ENCODE data around the gene TEDDM1. TPM values are rescaled to one million over a fixed set of nuclear protein-coding genes. Genes with fewer than 3 reads are reported as not detected.

TEDDM1 gene
- total RNA-seq, 1 donor from 2014 or later: not detected

DNA sequence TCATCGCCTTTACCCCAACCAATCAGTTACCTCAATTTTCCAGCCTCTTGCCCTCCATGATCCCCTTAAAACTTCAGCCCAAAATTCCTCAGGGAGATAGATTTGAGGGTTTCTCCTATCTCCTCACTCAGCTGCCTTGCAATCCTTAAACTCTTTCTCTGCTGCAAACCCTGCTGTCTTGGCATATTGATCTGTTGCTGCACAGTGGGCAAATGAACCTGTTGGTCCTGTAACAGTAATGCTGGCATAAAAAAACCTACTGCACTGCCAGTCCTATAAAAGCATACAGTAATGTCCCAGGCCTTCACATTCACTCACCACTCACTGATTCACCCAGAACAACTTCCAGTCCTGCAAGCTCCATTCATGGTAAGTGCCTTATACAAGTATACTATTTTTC lies 5.1 kb upstream of the TEDDM1 start:
- ATAC-seq: peak; percentile 66

DNA sequence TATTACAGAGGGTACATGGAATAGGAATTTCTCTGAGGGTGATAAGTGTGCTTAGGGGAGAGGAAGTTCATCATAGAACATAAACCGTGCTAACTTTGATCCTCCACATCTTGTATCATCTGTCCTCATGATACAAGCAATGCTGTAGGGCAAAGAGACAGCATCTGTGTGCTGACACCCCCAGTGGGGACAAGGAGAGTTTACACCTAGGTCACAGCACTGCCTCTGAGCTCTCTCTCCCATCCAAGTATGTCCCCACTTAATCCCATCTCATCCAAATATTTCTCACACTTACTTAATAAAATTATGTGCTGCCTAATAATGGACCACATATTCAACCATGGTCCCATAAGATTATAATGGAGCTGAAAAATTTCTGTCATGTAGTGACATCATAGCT lies 4.3 kb upstream of the TEDDM1 start:
- ATAC-seq: peak; percentile 5

DNA sequence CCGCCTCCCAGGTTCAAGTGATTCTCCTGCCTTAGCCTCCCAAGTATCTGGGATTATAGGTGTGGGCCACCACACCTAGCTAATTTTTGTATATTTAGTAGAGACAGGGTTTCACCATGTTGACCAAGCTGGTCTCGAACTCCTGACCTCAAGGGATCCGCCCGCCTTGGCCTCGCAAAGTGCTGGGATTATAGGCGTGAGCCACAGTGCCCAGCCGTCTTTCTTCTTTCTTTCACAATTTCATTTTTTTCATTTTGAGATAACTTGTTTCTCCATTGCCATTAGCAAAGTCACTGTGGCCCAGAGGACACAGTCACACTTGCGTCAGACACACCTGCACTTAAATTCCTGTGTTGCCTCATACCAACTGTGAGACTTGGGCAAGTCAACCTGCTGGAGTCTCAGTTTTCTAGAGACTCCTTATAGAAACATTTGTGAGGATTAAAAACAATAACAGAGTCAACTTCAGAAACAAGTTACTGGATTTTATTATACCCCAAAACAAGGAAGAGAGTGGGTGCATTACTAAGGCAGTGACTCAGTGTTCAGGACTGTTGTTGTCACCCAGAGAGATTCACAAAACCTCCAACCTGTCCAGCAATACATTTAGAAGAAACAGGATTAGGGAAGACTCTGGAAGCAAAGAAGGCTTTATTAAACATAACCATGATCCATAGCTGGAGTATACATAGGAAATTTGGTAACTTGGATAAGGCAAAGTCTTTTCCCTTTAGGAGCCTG lies 2.6 kb downstream of the TEDDM1 start:
- ATAC-seq: peak; percentile 93

DNA sequence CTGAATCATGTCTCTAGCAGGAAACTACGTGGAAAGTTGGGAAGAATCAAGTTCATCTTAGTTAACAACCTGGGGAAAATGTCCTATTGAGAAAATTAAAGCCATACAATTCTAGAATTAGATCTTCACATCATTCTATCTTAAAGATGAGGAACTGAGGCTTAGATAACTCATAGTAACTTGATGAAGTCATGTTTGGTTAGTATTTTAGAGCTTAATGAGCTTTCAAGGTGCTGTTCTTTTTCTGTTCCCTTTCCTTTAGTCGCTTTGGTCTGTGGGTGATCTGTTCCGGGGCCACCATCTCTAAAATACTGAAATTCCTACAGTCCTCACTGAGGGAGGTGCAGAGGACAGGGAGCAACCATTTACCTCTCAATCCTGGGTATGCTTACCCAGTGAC lies 4.6 kb downstream of the TEDDM1 start:
- no peak for ATAC-seq

DNA sequence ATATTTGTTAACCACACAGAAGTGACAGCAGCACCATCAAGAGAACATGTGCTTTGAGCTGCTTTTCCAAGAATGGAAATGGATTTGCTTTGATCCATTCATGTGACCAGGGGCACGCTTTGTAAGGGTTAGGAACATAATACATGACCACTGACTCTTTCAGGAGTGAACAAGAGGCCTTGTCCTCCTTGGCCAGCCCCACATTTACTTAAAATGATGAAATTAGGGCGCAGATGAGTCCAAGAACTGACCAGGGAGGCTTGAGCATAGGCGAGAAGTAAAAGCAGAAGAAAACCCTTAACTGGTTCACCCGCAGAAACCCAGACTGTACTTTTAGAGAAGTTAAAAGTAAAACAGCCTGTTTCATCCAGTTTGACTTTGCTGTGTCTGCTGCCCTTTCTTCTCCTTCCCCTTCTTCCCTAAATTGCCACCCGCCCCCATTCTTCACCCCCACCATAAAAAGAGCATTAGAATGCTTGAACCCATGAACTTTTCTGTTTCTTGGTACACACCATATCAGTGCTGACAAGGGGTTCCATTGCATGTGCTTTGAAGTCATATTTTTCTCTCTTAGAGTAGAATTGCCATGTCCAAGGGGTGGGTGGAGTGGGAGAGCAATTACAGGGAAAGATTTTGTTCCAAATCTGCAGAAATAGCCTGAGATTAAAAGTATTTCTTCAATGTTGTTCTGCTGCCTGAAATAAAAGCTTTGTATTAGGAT lies 6.3 kb downstream of the TEDDM1 start:
- ATAC-seq: no peak

DNA sequence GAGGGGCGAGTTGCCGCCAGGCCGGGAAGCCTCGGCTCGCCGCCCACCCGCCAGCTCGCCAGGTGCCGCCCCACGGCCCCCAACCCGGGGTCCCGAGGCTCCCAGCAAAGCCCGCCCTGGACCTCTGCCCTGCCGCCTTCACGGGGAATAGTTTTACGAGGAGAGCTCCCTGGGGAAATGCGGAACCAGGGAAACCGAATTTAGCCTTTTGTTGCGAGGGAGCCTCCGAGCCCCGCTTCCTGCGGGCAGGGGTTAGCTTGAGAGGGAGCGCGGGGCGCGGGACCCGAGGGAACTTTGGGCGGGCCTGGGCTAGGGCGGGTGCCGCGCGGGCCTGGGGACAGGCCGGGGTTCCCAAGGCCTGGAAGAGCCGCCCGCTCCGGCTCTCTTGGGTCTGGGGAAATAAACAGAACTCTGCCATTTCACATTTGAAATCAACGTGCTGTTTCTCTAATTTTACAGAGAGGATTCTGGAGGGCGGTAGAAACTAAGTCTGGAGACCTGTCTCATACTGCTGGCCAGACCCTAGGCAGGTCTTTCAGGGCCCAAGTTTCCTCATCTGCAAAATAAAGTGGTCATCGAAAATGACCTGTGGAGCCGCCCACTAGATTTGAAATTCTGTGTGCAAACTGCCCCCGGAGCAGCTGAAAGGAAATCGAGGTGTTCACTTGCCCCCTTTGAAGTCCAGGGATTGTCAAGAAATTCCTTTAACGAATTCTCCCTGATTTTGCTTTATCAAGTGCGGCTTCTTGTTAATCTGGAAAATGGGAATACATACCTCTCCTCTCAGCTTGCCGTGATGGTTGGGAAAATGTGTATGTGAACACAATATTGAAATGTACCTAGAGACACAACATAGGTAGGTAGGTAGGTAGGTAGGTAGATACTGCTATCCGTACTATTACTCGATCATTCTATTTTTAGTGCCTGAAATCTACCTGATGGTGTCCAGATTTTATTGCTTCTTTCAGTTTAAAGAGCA lies 8.1 kb downstream of the TEDDM1 start:
- peak; percentile 21 for ATAC-seq

DNA sequence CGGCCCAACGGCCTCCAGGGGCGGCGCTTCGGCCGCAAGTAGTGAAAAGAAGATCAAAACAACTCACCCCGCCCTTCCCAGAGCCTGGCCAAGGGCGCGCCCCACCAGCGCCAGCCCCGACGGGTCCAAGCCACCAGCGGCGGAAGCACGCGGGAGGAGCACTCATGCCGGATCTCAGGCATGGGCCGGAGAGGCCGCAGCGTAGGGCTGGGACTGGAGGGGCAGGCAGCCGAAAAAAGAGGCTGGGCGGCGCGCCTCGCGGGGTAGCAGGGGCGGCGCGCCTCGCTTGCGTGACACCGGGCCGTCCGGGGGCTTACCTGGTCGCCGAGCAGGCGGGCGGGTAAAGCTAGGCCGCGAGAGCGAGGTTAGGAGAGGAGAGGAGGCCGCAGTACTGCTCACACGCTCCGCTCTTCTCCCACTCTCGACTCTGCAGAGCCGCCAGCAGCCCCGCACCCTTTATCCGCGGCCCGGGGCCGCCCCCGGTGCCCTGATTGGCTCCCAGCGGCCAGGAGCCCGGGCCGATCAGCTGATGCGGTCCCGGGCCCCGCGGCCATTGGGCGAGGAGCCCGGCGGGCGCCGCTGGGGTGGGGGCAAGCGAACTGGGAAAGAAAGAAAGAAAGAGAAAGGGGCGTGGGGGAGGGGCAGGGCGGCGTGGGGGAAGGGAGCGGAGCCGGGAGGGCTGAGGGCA lies 9.0 kb downstream of the TEDDM1 start, which contains the start of gene GLUL:
TSS of gene GLUL (minus strand) at position 429 of the 688 bp plus-strand sequence. CDS start 3,053 bp downstream, outside the sequence.
- peak; percentile 92 for ATAC-seq

DNA sequence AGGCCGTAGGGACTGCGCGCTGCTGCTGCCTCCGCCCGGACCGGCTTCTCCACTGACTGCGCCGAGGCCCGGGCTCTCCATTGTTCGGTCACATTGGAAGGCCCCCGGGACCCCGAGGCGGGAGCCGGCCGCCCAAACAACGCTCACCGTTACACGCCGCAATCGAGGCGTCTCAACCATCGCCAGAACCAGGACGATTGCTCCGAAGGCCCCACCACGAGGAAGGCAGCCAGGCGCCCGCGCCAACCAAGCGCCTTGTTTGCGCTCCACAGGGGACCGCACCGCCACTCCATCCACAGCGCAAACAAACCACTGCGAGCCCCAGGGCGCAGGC lies 9.5 kb downstream of the TEDDM1 start:
- no peak for ATAC-seq

DNA sequence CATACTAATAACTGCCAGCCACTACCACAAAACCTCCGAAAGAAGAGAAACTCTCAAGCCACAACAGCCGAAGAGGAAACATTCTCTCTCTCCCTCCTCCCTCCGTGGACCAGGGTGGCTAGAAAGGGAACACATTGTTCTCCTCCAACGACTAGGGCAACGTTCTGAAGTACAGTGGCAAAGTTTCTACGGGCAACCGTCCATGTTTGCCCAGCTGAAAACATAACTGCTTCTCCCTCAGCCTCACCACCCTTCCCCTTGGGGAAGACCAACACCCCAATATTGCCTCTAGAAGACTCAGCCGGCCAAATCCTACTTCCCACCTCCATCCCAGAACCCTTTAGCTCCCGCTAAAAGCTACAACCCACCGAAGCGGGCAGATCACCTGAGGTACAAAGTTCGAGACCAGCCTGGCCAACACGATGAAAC lies 10.8 kb downstream of the TEDDM1 start:
- ATAC-seq: no peak

DNA sequence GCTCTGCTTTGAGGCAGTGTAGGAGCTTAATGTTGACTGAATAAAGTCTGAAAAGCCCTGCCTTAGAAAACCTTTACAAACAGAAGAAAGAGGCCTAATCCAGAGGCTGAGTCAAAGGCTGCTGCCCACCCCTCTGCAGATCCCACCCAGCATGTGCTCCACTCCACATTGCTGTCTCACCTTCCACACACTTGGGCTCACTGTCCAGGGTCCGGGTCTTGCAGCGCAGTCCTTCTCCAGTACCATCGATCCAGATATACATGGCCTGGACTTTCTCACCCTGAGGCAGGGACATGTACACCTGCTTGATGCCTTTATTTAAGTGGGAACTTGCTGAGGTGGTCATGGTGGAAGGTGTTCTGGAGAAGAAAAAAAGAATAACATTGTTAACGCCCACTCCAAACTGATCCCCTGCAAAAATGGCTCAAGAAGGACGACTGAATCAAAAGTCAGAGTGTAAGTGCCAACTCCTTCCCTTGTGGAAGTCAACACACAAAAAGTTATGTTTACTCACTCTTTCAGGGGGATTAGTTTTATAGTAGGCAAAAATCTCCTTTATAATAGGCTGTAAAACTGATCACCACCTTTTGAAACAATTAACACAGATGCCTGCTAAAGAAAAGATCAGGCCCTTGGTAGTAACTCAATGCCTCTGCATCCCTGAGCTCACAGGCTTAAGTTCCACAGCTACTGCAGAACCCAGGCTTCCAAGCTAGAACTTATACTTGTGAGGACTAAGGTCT lies 11.9 kb downstream of the TEDDM1 start:
- ATAC-seq: no peak

DNA sequence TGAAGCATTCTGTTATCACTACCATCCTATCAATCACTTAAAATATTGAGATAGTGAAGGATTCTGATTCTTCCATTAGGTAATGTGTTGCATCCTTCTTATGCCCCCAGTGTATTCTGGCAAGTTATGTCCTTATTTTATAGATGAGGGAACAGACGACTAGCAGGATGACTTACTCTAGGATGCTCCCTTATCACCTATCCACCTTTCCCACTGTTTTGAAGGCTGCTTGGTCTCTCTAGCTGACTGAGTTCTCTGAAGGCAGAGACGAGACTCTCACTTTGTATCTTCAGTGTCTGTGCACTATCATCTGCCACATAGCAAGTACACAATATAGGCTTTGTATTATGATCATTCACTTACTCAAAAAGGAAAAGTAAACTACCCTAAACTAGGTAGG lies 12.9 kb downstream of the TEDDM1 start:
- ATAC-seq: no peak

DNA sequence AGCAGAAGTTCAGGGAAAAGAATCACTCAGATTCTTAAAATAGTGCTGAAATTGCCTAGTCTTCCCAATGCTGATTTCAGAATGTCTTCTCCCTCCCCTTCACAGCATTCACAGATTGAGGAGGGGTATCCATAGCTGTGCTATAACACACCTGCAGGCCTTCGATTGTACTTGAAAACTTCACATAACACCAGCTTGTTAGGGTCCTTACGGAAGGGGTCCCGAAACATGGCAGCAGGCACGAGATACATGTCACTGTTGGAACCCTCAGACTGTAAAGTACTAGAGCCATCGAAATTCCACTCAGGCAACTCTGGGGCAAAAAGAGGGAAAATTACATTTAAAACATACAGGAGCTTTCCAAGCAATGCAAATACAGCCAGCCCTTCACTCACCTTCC lies 13.5 kb downstream of the TEDDM1 start:
- no peak for ATAC-seq

DNA sequence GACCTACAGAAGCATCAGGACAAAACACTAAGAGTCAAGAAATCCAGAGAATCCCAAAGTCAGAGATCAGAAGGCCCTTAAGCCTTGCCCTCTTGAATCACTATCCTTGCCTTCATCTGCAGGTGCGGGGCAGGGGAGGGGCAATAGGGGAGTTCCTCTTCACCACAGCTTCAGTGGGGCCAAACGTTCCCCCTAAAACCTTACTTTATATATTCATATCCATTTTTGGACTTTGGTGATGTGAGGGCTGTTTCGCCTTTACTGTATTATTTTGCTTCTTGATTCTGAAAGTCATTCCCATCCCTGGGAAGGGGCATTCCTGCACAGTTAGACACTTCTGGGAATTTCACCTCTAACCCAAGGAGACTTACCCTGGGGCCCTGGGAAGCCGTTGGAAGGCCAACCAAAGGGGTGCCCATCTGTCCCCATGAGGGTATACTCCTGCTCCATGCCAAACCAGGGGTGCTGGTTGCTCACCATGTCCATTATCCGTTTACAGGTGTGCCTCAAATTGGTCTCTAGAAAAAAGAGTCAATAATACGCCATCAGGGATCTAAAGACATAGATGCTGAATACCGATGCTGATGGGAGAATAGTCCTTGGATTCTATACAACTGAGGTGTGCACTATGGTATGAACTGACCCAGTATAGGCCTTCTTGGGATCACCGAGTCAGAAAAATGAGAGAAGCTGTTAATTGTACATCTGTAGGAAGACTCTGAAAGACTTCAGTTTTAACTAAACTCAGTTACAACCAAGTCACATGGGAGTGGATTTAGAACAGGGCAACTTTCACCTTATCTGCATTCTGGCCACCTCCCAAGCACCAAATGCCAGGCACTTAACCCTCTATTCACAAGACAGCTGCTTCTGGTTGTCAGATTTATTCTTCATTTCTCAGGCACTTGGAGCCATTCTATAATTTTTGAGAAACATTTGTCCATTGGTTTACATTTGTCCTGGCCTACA lies 14.3 kb downstream of the TEDDM1 start:
- no peak for ATAC-seq

DNA sequence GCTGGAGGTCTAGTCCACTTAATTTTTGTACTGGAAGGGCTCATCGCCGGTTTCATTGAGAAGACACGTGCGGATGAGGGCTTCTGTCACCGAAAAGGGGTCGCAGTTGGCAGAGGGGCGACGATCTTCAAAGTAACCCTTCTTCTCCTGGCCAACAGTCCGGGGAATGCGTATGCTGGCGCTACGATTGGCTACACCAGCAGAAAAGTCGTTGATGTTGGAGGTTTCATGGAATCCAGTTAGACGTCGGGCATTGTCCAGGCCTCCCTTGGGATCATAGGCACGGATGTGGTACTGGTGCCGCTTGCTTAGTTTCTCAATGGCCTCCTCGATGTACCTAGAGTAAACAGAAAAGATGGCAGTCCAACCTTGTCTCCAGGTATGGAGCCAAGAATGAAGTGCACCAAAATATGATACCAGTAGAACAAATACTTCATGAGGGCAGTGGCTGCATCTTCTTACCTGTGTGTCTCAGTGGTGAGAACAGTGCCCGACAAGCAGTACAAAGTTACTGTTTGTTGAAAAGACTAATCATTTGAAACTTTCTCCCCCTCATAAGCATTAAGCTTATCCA lies 16.0 kb downstream of the TEDDM1 start:
- ATAC-seq: no peak

DNA sequence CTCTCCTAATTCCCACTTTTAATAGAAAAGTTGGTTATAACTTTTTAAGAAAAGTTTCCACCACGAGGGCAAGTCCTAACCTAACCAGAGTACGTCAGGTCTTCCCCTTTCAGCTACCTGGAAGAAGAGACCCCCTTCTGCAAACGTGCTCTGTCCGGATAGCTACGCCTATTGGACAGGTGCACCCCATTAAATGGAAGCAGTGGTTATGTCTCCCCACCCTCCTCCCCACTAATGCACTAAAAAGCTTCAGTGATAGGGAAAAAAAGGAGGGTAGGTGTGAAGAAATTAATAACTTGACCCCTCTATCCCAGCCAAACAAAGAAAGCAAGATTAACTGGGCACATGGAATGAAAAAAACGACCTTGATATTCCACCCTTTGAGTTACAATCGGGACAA lies 16.5 kb downstream of the TEDDM1 start:
- ATAC-seq: no peak

DNA sequence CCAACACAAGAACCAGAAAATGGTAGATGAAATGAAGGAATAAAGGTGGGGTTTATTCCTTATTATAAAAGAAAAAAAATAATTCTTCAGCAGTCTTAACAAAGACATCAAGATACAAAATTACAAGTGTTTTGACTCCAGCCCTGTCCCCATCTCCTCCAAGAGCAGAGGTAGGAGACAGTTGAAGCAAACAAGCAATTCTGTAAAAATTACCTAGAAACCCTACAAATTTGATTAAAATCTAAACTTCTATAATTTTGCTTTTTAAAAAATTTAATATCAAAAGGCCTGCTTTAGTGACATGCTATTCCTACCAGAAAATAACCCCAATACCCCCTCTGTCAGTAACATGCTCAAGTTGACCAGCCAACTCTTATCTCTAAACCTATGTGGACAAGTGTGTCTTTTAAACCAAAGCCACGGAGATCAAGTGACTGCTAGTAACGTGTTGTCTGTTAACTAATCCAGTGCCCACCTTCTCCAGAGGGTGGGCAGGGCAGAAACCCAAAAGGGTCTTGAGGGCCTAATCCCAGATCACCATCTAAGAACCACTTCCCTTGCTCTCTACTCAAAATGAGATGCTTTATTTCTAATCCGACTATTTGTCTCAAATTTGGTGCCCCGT lies 17.3 kb downstream of the TEDDM1 start:
- no peak for ATAC-seq

DNA sequence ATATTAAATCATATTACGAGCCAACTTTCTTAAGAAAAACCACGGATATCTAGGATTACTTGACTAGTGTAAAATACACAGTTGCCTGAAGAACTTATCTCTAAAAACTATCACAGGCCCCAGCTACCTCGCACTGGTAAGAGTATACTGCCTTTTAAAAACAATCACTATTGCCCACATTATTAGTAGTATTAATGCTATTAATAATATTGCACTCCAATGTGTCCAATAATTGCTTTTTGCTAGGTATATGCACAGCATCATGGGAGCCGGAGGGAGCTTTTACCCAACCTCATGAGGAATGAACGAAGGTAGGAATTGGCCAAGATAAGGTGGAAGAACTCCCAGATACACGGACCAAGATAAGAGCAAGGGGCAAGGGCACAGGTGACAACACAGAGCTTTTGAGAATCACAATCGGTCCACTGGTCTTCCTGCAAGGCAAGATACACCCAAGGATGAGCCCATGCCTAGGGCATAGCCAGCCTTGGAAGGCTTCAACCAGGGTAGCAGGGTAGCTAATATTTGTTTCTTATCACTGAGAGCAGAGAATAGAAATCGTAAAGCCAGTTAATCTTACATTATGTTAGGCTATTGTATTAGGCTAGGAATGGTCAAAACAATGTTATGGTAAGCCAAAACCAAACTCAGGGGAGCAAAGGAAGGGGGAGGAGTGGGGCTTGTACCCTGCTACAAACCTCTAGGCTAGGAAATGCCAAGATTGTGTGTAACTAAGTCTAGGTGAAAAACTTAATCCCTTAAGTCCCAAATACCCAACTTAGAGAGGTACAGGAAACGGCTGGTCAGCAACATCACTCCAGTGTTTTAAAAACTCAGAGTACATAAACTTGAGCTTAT lies 18.3 kb downstream of the TEDDM1 start:
- ATAC-seq: no peak

DNA sequence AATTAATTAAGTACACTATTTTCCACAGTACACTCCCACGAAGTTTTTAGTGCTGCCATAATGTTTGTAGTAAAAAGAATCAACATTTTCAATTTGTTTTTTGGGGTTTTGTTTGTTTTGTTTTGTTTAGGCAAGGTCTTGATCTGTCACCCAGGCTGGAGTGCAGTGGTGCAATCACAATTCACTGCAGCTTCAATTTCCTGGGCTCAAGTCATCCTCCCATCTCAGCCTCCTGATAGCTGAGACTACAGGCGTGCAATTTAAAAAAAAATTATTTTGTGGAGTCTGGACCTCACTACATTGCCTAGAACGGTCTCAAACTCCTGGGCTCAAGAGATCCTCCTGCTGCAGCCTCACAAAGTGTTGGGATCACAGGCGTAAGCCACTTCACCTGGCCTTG lies 20.3 kb downstream of the TEDDM1 start:
- ATAC-seq: peak; percentile 1

DNA sequence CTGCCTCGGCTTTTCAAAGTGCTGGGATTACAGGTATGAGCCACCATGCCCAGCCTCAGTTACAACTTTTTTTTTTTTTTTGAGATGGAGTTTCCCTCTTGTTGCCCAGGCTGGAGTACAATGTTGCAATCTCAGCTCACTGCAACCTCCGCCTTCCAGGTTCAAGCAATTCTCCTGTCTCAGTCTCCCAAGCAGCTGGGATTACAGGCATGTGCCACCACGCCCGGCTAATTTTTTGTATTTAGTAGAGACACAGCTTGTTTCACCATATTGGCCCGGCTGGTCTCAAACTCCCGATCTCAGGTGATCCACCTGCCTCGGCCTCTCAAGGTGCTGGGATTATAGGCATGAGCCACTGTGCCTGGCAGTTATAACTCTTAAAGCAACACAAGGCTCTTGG lies 20.7 kb downstream of the TEDDM1 start:
- ATAC-seq: peak; percentile 13
